Activated CD4-positive, alpha-beta T cell treated with anti-CD3 and anti-CD28 coated beads, Interleukin-2, amount 50 U/mL, for 24 hours (primary cell): ENCODE measurements around the gene ADGRB3.
"Not testable (repeated sequence)": the region's sequence is repeated elsewhere in the genome, so short reads cannot be mapped to it uniquely, and the experiment has no call there.

Experiments
- DNase-seq, 2 donors: peaks; one replicate each; pipeline ENCODE4 v3.0.0-alpha.2; 2020; ENCODE audit warnings: low read depth in 1 of 2, low spot score in 1 of 2

ADGRB3 gene

GRCh38 chr6:69408886-69409285 is 773.8 kb downstream of the ADGRB3 start:
- DNase-seq, result no peak

- DNase-seq, result no peak
Measured at GRCh38 chr6:69416776-69417175, 781.7 kb downstream of the ADGRB3 start.

- DNase-seq, result no peak
Measured at GRCh38 chr6:69421269-69421668, 786.2 kb downstream of the ADGRB3 start.

GRCh38 chr6:69422020-69422419 is 786.9 kb downstream of the ADGRB3 start:
- no peak for DNase-seq

- DNase-seq, result no peak
Measured at GRCh38 chr6:69422475-69422874, 787.4 kb downstream of the ADGRB3 start.

GRCh38 chr6:69423785-69424184 is 788.7 kb downstream of the ADGRB3 start:
- DNase-seq, result no peak

GRCh38 chr6:69424581-69424980 is 789.5 kb downstream of the ADGRB3 start:
- no peak for DNase-seq

GRCh38 chr6:69427882-69428281 is 792.8 kb downstream of the ADGRB3 start:
- DNase-seq, result no peak

GRCh38 chr6:69432168-69432567 is 797.1 kb downstream of the ADGRB3 start:
- not testable (repeated sequence) for DNase-seq

GRCh38 chr6:69433116-69433515 is 798.0 kb downstream of the ADGRB3 start:
- not testable (repeated sequence) for DNase-seq

- no peak for DNase-seq
Measured at GRCh38 chr6:69438113-69438512, 803.0 kb downstream of the ADGRB3 start.
